IMR-90 (cell line): ENCODE results near the gene LELP1. TPM values are rescaled to one million over a fixed set of nuclear protein-coding genes. Genes with fewer than 3 reads are reported as not detected.

Source experiments
- ATAC-seq: fragments of 200-7000 bp; cut with Tn5 transposase; 2 replicates; pipeline ENCODE4 v1.9.1; 2020; ENCODE audit warnings: low read depth, mild to moderate bottlenecking, moderate library complexity
- BruUV-seq: library from RNA; stranded (reverse); fragments of 400-500 nt; replicated peaks from 2 replicates; lab custom pipeline; 2021; lab: Mats Ljungman, UMichigan
- CTCF ChIA-PET: fragments of 300-600 bp; formaldehyde crosslinking; extraction: SDS; loops from one replicate; lab custom pipeline; 2021; ENCODE audit warnings: antibody characterized with exemption; lab: Yijun Ruan, JAX
- POLR2A ChIA-PET: fragments of 300-600 bp; sonication (Branson Sonifier 250); formaldehyde crosslinking; loops from one replicate; lab custom pipeline; 2022; ENCODE audit warnings: antibody characterized with exemption; ENCODE audit not compliant: unreplicated experiment; lab: Charles Lee
- DNase-seq: peaks from one replicate; pipeline ENCODE4 v3.0.0; 2013
- H2AFZ ChIP-seq: replicated peaks from 2 replicates; pipeline ENCODE3; 2013; ENCODE audit warnings: low read length, mild to moderate bottlenecking; ENCODE audit not compliant: poor library complexity
- H2AK5ac ChIP-seq: 2 replicates; pipeline ENCODE4 v1.6.1; 2013; ENCODE audit warnings: low read depth, low read length, inconsistent platforms
- H2AK9ac ChIP-seq: replicated peaks from 2 replicates; pipeline ENCODE3; 2013; ENCODE audit warnings: mild to moderate bottlenecking, low read depth, low read length, moderate library complexity; ENCODE audit not compliant: poor library complexity
- H2BK120ac ChIP-seq: 2 replicates; pipeline ENCODE4 v1.6.1; 2013; ENCODE audit warnings: low read depth, low read length, inconsistent platforms
- H2BK15ac ChIP-seq: 3 replicates; pipeline ENCODE4 v1.6.1; 2013; ENCODE audit warnings: low read depth, low read length, inconsistent platforms
- H2BK20ac ChIP-seq: 2 replicates; pipeline ENCODE4 v1.6.1; 2013; ENCODE audit warnings: low read depth, mild to moderate bottlenecking, inconsistent platforms, low read length, moderate library complexity
- H2BK5ac ChIP-seq: 2 replicates; pipeline ENCODE4 v1.6.1; 2013; ENCODE audit warnings: mild to moderate bottlenecking, low read depth, low read length, inconsistent platforms; ENCODE audit not compliant: poor library complexity, severe bottlenecking
- H3K14ac ChIP-seq: replicated peaks from 2 replicates; pipeline ENCODE4 v1.6.1; 2013; ENCODE audit warnings: low read depth, low read length, inconsistent platforms
- H3K18ac ChIP-seq: 2 replicates; pipeline ENCODE4 v1.6.1; 2013; ENCODE audit warnings: low read depth, low read length, control low read depth
- H3K23ac ChIP-seq: 2 replicates; pipeline ENCODE4 v1.6.1; 2013; ENCODE audit warnings: low read depth, low read length, inconsistent platforms
- H3K27ac ChIP-seq: 2 replicates; pipeline ENCODE4 v1.5.1; 2013; ENCODE audit warnings: mild to moderate bottlenecking, control low read depth, low read length; ENCODE audit not compliant: insufficient read depth
- H3K27me3 ChIP-seq: 2 replicates; pipeline ENCODE4 v1.6.1; 2013; ENCODE audit warnings: low read length; ENCODE audit not compliant: control insufficient read depth, insufficient read depth
- H3K36me3 ChIP-seq: 2 replicates; pipeline ENCODE4 v1.6.1; 2013; ENCODE audit warnings: low read length, mixed read lengths; ENCODE audit not compliant: control insufficient read depth, insufficient read depth
- H3K4ac ChIP-seq: 2 replicates; pipeline ENCODE4 v1.6.1; 2013; ENCODE audit warnings: low read depth, low read length, inconsistent platforms
- H3K4me1 ChIP-seq: 2 replicates; pipeline ENCODE4 v1.6.1; 2013; ENCODE audit warnings: low read length, mixed read lengths; ENCODE audit not compliant: control insufficient read depth, insufficient read depth
- H3K4me2 ChIP-seq: 2 replicates; pipeline ENCODE4 v1.6.1; 2013; ENCODE audit warnings: low read depth, mild to moderate bottlenecking, control low read depth, low read length, moderate library complexity
- H3K4me3 ChIP-seq: 2 replicates; pipeline ENCODE4 v1.5.1; 2013; ENCODE audit warnings: low read depth, mild to moderate bottlenecking, control low read depth, low read length, moderate library complexity; ENCODE audit not compliant: insufficient read depth
- H3K56ac ChIP-seq: 2 replicates; pipeline ENCODE4 v1.6.1; 2013; ENCODE audit warnings: low read length, inconsistent platforms; ENCODE audit not compliant: insufficient read depth; ENCODE audit errors: extremely low read depth
- H3K79me1 ChIP-seq, 2 experiments: 2 replicates each; pipeline ENCODE4 v1.6.1; 2013; ENCODE audit warnings: low read length in 2 of 2, inconsistent platforms in 1 of 2, low read depth in 1 of 2
- H3K9ac ChIP-seq: 2 replicates; pipeline ENCODE4 v1.6.1; 2013; ENCODE audit warnings: low read depth, low read length, control low read depth
- H3K9me1 ChIP-seq: 2 replicates; pipeline ENCODE4 v1.6.1; 2013; ENCODE audit warnings: low read length, inconsistent platforms; ENCODE audit not compliant: insufficient read depth
- H3K9me3 ChIP-seq: 2 replicates; pipeline ENCODE4 v1.6.1; 2013; ENCODE audit warnings: low read length; ENCODE audit not compliant: control insufficient read depth, insufficient read depth
- H4K20me1 ChIP-seq: 2 replicates; pipeline ENCODE4 v1.6.1; 2013; ENCODE audit warnings: low read length, inconsistent platforms; ENCODE audit not compliant: insufficient read depth
- H4K5ac ChIP-seq: 2 replicates; pipeline ENCODE4 v1.6.1; 2013; ENCODE audit warnings: mild to moderate bottlenecking, low read depth, low read length, control low read depth
- H4K8ac ChIP-seq, 2 experiments: 2 replicates each; pipeline ENCODE4 v1.6.1; 2013; ENCODE audit warnings: low read depth in 2 of 2, low read length in 2 of 2, control low read depth in 1 of 2, inconsistent platforms in 1 of 2
- H4K91ac ChIP-seq: 2 replicates; pipeline ENCODE4 v1.6.1; 2013; ENCODE audit warnings: low read depth, low read length, inconsistent platforms; ENCODE audit not compliant: insufficient read depth
- CHD1 ChIP-seq: IDR thresholded peaks from 2 replicates; pipeline ENCODE4 v1.6.1; 2012; ENCODE audit warnings: low read depth, low read length, improper control_type of control experiment
- ELK1 ChIP-seq: fragments of 150-350 bp; IDR thresholded peaks from 2 replicates; pipeline ENCODE4 v1.6.1; 2016; ENCODE audit warnings: low read depth, mild to moderate bottlenecking, low read length, moderate library complexity, borderline replicate concordance
- NFE2L2 ChIP-seq: fragments of 150-350 bp; IDR thresholded peaks from 2 replicates; pipeline ENCODE4 v1.6.1; 2016; ENCODE audit warnings: low read depth, mild to moderate bottlenecking, low read length
- SMC3 ChIP-seq: fragments of 150-350 bp; IDR thresholded peaks from 2 replicates; pipeline ENCODE4 v1.6.1; 2016; ENCODE audit warnings: low read depth, mild to moderate bottlenecking, antibody characterized with exemption, low read length, moderate library complexity
- WGBS, 2 experiments: methylation state at CpG; one replicate each; pipeline versions ENCODE4 v1.1.5 to v1.1.7; 2013; ENCODE audit warnings: missing lambda C conversion rate in 2 of 2; ENCODE audit not compliant: insufficient read length in 1 of 2; ENCODE audit errors: extremely low coverage in 2 of 2; 5-methylcytosine and 5-hydroxymethylcytosine counted together
- dilution Hi-C: fragments of 300-500 bp; cut with HindIII; formaldehyde crosslinking; loops from one replicate; pipeline ENCODE4 v1.14.3; 2018; ENCODE audit warnings: low sequenced_read_pairs; ENCODE audit not compliant: unreplicated experiment
- in situ Hi-C: fragments of 300-500 bp; cut with MboI; formaldehyde crosslinking; loops from 3 replicates; pipeline ENCODE4 v1.14.3; 2019; ENCODE audit warnings: low sequenced_read_pairs, inconsistent platforms, mixed read lengths
- intact Hi-C: fragments of 100-400 bp; cut with micrococcal nuclease; formaldehyde crosslinking; loops from 2 replicates; pipeline ENCODE4 v1.10.0; 2022
- polyA plus RNA-seq, 3 experiments: library from polyadenylated mRNA; depleted of rRNA; stranded (reverse); fragments of >200 nt; gene quantifications; 2 replicates each; pipeline ENCODE4 v1.2.3, GENCODE V29; 2012; ENCODE audit warnings: low replicate concordance in 1 of 3
- total RNA-seq: library from RNA; depleted of rRNA; stranded (reverse); fragments of >200 nt; gene quantifications from 2 replicates; pipeline ENCODE4 v1.2.3, GENCODE V29; 2012
- TF ChIP-seq, protein P1 (sequence below): fragments of 150-350 bp; IDR thresholded peaks from 2 replicates; pipeline ENCODE4 v1.6.1; 2017; ENCODE audit warnings: mild to moderate bottlenecking, antibody characterized with exemption, low read length, low read depth

The LELP1 gene
- total and polyA plus RNA-seq, 2 of the 4 experiments (the other 2 are of a cell fraction): not detected

DNA sequence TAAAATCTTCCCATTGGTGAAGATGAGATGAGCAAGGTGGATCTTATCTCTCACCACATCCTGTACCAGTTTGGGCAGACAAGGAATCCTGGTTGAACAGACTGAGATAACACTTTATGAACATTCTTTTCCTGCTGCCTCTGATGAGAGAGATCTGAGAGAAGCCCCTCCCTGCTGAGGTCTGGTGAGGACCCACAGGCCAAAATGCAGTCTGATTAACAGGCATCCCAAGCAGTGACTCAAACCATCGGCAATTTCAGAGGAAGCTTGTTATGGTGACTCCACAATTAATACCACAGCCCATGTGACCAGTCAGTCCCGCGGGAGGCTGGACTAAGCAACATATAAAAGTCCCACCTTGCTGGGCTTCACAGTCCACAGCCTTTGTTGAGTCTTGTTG is 14.0 kb downstream of the LELP1 start, which contains the start of gene PRR9:
TSS of gene PRR9 (plus strand) at position 373 of the 400 bp plus-strand sequence. CDS start 561 bp downstream, outside the sequence.
- Histone ChIP-seq H4K5ac (no peak within 1 kb of the TSS), H3K14ac (no peak within 1 kb of the TSS), H2BK15ac (no peak within 1 kb of the TSS), H3K27ac (no peak within 1 kb of the TSS), H4K91ac (no peak within 1 kb of the TSS), H3K36me3 (no peaks in the 10 kb centered on the region), H3K56ac (no peak within 1 kb of the TSS), H2AK9ac (no peak within 1 kb of the TSS), H3K4me2 (no peak within 1 kb of the TSS), H3K9me1 (no peaks in the 10 kb centered on the region), H4K20me1 (no peaks in the 10 kb centered on the region), H3K27me3 (no peaks in the 10 kb centered on the region; the same call in 1 of the 2 replicates), H3K18ac (no peak within 1 kb of the TSS), H3K79me1 (no peaks in the 10 kb centered on the region), H3K23ac (no peak within 1 kb of the TSS), H3K4ac (no peak within 1 kb of the TSS), H2BK120ac (no peak within 1 kb of the TSS), H2AK5ac (no peak within 1 kb of the TSS), H3K4me3 (no peak within 1 kb of the TSS), H3K9ac (no peak within 1 kb of the TSS), H2BK20ac (no peak within 1 kb of the TSS), H2AFZ (no peak within 1 kb of the TSS), H3K4me1 (no peaks in the 10 kb centered on the region), H2BK5ac (no peak within 1 kb of the TSS), H3K9me3 (no peaks in the 10 kb centered on the region), H4K8ac (no peak within 1 kb of the TSS)
- ChIA-PET POLR2A (no interaction called here), CTCF (no interaction called here)
- DNase-seq: no peak
- no peak for ATAC-seq
- BruUV-seq: no TSS peak
- TF ChIP-seq ELK1 (no peak), SMC3 (no peak), NFE2L2 (no peak), CHD1 (no peak)
- TF ChIP-seq, protein P1, sequence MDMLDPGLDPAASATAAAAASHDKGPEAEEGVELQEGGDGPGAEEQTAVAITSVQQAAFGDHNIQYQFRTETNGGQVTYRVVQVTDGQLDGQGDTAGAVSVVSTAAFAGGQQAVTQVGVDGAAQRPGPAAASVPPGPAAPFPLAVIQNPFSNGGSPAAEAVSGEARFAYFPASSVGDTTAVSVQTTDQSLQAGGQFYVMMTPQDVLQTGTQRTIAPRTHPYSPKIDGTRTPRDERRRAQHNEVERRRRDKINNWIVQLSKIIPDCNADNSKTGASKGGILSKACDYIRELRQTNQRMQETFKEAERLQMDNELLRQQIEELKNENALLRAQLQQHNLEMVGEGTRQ: no peak
- in situ Hi-C loops: loop anchor here (25.0 kb wide), 1 partner anchor 555 kb away; the partner anchor contains the start of gene LCE2D
- intact Hi-C loops: no loop called here
- dilution Hi-C loops: no loop called here
- no CpG with 5 or more reads among the region's 3 CpGs for WGBS, 2 experiments
